HG02943 (cell line): ENCODE results near the gene LRMDA.

ENCODE experiments used
- ATAC-seq: cut with Tn5 transposase; IDR thresholded peaks from one replicate; pipeline ENCODE4 v1.9.1; 2021; ENCODE audit warnings: mild to moderate bottlenecking, low read depth, moderate library complexity; ENCODE audit not compliant: unreplicated experiment

The LRMDA gene

GRCh38 chr10:75999001-75999400, 567.6 kb downstream of the LRMDA start:
- ATAC-seq, result no peak

GRCh38 chr10:75999515-76000209, 568.2 kb downstream of the LRMDA start:
- no peak for ATAC-seq

- ATAC-seq, result no peak
Measured at GRCh38 chr10:76000550-76000949, 569.1 kb downstream of the LRMDA start.

GRCh38 chr10:76001019-76001418, 569.6 kb downstream of the LRMDA start:
- no peak for ATAC-seq

- ATAC-seq, result no peak
Measured at GRCh38 chr10:76001461-76001860, 570.0 kb downstream of the LRMDA start.

- no peak for ATAC-seq
Measured at GRCh38 chr10:76002262-76002854, 570.9 kb downstream of the LRMDA start.

GRCh38 chr10:76007667-76008181, 576.3 kb downstream of the LRMDA start:
- ATAC-seq, result no peak

GRCh38 chr10:76009531-76009930, 578.1 kb downstream of the LRMDA start:
- ATAC-seq, result no peak

- ATAC-seq, result no peak
Measured at GRCh38 chr10:76010703-76011102, 579.3 kb downstream of the LRMDA start.

- ATAC-seq, result no peak
Measured at GRCh38 chr10:76012716-76013327, 581.4 kb downstream of the LRMDA start.

- no peak for ATAC-seq
Measured at GRCh38 chr10:76015245-76015644, 583.8 kb downstream of the LRMDA start.

GRCh38 chr10:76017026-76017732, 585.8 kb downstream of the LRMDA start:
- ATAC-seq, result no peak

GRCh38 chr10:76017733-76018433, 586.5 kb downstream of the LRMDA start:
- no peak for ATAC-seq

GRCh38 chr10:76020630-76021029, 589.2 kb downstream of the LRMDA start:
- ATAC-seq, result no peak

- no peak for ATAC-seq
Measured at GRCh38 chr10:76021398-76021797, 590.0 kb downstream of the LRMDA start.

GRCh38 chr10:76022366-76022765, 590.9 kb downstream of the LRMDA start:
- ATAC-seq, result no peak

- no peak for ATAC-seq
Measured at GRCh38 chr10:76023007-76023406, 591.6 kb downstream of the LRMDA start.

GRCh38 chr10:76024460-76025123, 593.2 kb downstream of the LRMDA start:
- no peak for ATAC-seq

GRCh38 chr10:76025124-76025477, 593.7 kb downstream of the LRMDA start:
- no peak for ATAC-seq

- ATAC-seq, result no peak
Measured at GRCh38 chr10:76026176-76026771, 594.9 kb downstream of the LRMDA start.
